HEK293 (cell line): ENCODE data around the gene TRIM6.

Experiments used
- CTCF ChIA-PET: fragments of 350-600 bp; formaldehyde crosslinking; extraction: SDS; loops from one replicate; lab custom pipeline; 2021; ENCODE audit warnings: antibody characterized with exemption; lab: Yijun Ruan, JAX
- POLR2A ChIA-PET: fragments of 300-600 bp; formaldehyde crosslinking; extraction: SDS; loops from one replicate; lab custom pipeline; 2020; ENCODE audit warnings: antibody characterized with exemption, inconsistent platforms; lab: Yijun Ruan, JAX
- H3K27ac ChIP-seq: fragments of 200-500 bp; sonication (Bioruptor generic); 2 replicates; pipeline ENCODE4 v1.5.1; 2014; ENCODE audit warnings: low read depth, low read length, control low read depth, inconsistent platforms; ENCODE audit errors: extremely low read depth
- H3K36me3 ChIP-seq, 2 experiments: fragments of 200-500 bp in 1 of 2; sonication (Bioruptor generic) in 1 of 2; 1 replicate in 1 of 2; 2 replicates in 1 of 2; pipeline ENCODE4 v1.5.1; 2014 to 2017; ENCODE audit warnings: inconsistent platforms in 2 of 2, low read length in 2 of 2; ENCODE audit not compliant: control insufficient read depth in 2 of 2, insufficient read depth in 1 of 2
- H3K4me1 ChIP-seq: fragments of 200-500 bp; sonication (Bioruptor generic); 2 replicates; pipeline ENCODE4 v1.5.1; 2014; ENCODE audit warnings: mild to moderate bottlenecking, low read length, inconsistent platforms; ENCODE audit not compliant: control insufficient read depth, insufficient read depth
- H3K4me3 ChIP-seq: 2 replicates; pipeline ENCODE4 v1.5.1; 2011; ENCODE audit warnings: low read depth, mild to moderate bottlenecking, control low read depth, low read length, moderate library complexity
- H3K9me3 ChIP-seq: fragments of 200-500 bp; sonication (Bioruptor generic); 2 replicates; pipeline ENCODE4 v1.5.1; 2014; ENCODE audit warnings: low read depth, low read length, inconsistent platforms; ENCODE audit not compliant: control insufficient read depth, insufficient read depth
- ATF2 ChIP-seq: fragments of 450-650 bp; formaldehyde crosslinking; IDR thresholded peaks from 2 replicates; pipeline ENCODE4 v1.5.1; 2016; ENCODE audit warnings: missing biosample characterization, missing genetic modification characterization, low read depth
- KLF8 ChIP-seq: fragments of 450-650 bp; formaldehyde crosslinking; IDR thresholded peaks from 2 replicates; pipeline ENCODE4 v1.5.1; 2016; ENCODE audit warnings: missing biosample characterization, missing genetic modification characterization
- OVOL3 ChIP-seq: fragments of 450-650 bp; formaldehyde crosslinking; IDR thresholded peaks from 2 replicates; pipeline ENCODE4 v1.5.1; 2016; ENCODE audit warnings: missing biosample characterization, missing genetic modification characterization
- PBX3 ChIP-seq: sonication (generic); formaldehyde crosslinking; IDR thresholded peaks from 2 replicates; pipeline ENCODE4 v1.8.1; 2022; ENCODE audit warnings: mild to moderate bottlenecking, moderate library complexity, missing genetic modification reagents
- RBAK ChIP-seq: fragments of 450-650 bp; formaldehyde crosslinking; IDR thresholded peaks from 2 replicates; pipeline ENCODE4 v1.5.1; 2016; ENCODE audit warnings: missing biosample characterization, missing genetic modification characterization
- SP3 ChIP-seq: fragments of 450-650 bp; formaldehyde crosslinking; IDR thresholded peaks from 2 replicates; pipeline ENCODE4 v1.5.1; 2016; ENCODE audit warnings: missing biosample characterization, missing genetic modification characterization
- WT1 ChIP-seq: fragments of 450-650 bp; formaldehyde crosslinking; IDR thresholded peaks from 2 replicates; pipeline ENCODE4 v1.5.1; 2016; ENCODE audit warnings: missing biosample characterization, missing genetic modification characterization
- ZBTB11 ChIP-seq: fragments of 450-650 bp; formaldehyde crosslinking; conservative IDR thresholded peaks from 2 replicates; pipeline ENCODE4 v1.5.1; 2016; ENCODE audit warnings: low read depth, missing biosample characterization, missing genetic modification characterization
- ZBTB49 ChIP-seq: fragments of 450-650 bp; formaldehyde crosslinking; IDR thresholded peaks from 2 replicates; pipeline ENCODE4 v1.5.1; 2016; ENCODE audit warnings: missing biosample characterization, missing genetic modification characterization, low read depth
- ZNF132 ChIP-seq: fragments of 450-650 bp; formaldehyde crosslinking; IDR thresholded peaks from 2 replicates; pipeline ENCODE4 v1.5.1; 2017; ENCODE audit warnings: missing biosample characterization, missing genetic modification characterization, borderline replicate concordance
- ZNF146 ChIP-seq: fragments of 450-650 bp; formaldehyde crosslinking; IDR thresholded peaks from 2 replicates; pipeline ENCODE4 v1.5.1; 2016; ENCODE audit warnings: missing biosample characterization, missing genetic modification characterization
- ZNF174 ChIP-seq: fragments of 450-650 bp; formaldehyde crosslinking; IDR thresholded peaks from 2 replicates; pipeline ENCODE4 v1.5.0; 2017; ENCODE audit warnings: missing biosample characterization, mild to moderate bottlenecking, missing genetic modification characterization
- ZNF19 ChIP-seq: fragments of 450-650 bp; formaldehyde crosslinking; IDR thresholded peaks from 2 replicates; pipeline ENCODE4; 2016; ENCODE audit warnings: missing biosample characterization, missing genetic modification characterization, low read depth
- ZNF2 ChIP-seq: fragments of 450-650 bp; formaldehyde crosslinking; IDR thresholded peaks from 2 replicates; pipeline ENCODE4 v1.5.1; 2016; ENCODE audit warnings: missing biosample characterization, missing genetic modification characterization
- ZNF398 ChIP-seq: fragments of 450-650 bp; formaldehyde crosslinking; IDR thresholded peaks from 2 replicates; pipeline ENCODE4 v1.5.1; 2017; ENCODE audit warnings: missing biosample characterization, missing genetic modification characterization
- ZNF426 ChIP-seq: fragments of 450-650 bp; formaldehyde crosslinking; IDR thresholded peaks from 2 replicates; pipeline ENCODE4 v1.5.1; 2017; ENCODE audit warnings: missing biosample characterization, missing genetic modification characterization, mild to moderate bottlenecking, inconsistent platforms, moderate library complexity
- ZNF433 ChIP-seq: fragments of 450-650 bp; formaldehyde crosslinking; IDR thresholded peaks from 2 replicates; pipeline ENCODE4 v1.5.1; 2016; ENCODE audit warnings: missing biosample characterization, missing genetic modification characterization, low read depth
- ZNF488 ChIP-seq: fragments of 450-650 bp; formaldehyde crosslinking; IDR thresholded peaks from 2 replicates; pipeline ENCODE4 v1.5.1; 2016; ENCODE audit warnings: missing biosample characterization, missing genetic modification characterization
- ZNF510 ChIP-seq: fragments of 450-650 bp; formaldehyde crosslinking; IDR thresholded peaks from 2 replicates; pipeline ENCODE4 v1.5.1; 2018; ENCODE audit warnings: mild to moderate bottlenecking, missing genetic modification characterization, missing biosample characterization; ENCODE audit not compliant: insufficient replicate concordance
- ZNF660 ChIP-seq: fragments of 450-650 bp; IDR thresholded peaks from 2 replicates; pipeline ENCODE4 v1.5.1; 2018; ENCODE audit warnings: missing biosample characterization, mild to moderate bottlenecking, missing genetic modification characterization

TRIM6 gene

GRCh38 chr11:5574654-5575053 is 21.8 kb upstream of the TRIM6 start:
- no peaks in the 10 kb centered on the region for H3K36me3 ChIP-seq
- TF ChIP-seq ZNF398 (tag by site-specific recombination), result no peak
- TF ChIP-seq ZNF174 (tag by site-specific recombination), result no peak
- TF ChIP-seq ZNF19 (tag by site-specific recombination), result no peak
- no peak for TF ChIP-seq KLF8 (tag by site-specific recombination)
- no peak for TF ChIP-seq ZNF146 (tag by site-specific recombination)
- ChIA-PET POLR2A (no interaction called here), CTCF (no interaction called here)
- H3K27ac ChIP-seq, result no peak overlapping the region
- no peaks in the 10 kb centered on the region for H3K4me1 ChIP-seq
- no peaks in the 10 kb centered on the region for H3K9me3 ChIP-seq
- no peak overlapping the region for H3K4me3 ChIP-seq

- Histone ChIP-seq H3K4me3 (no peak overlapping the region), H3K4me1 (no peaks in the 10 kb centered on the region), H3K36me3 (no peaks in the 10 kb centered on the region), H3K27ac (no peak overlapping the region), H3K9me3 (no peaks in the 10 kb centered on the region)
- no peak for TF ChIP-seq ZNF660
- no peak for TF ChIP-seq OVOL3 (tag by site-specific recombination)
- no peak for TF ChIP-seq ZNF426 (tag by site-specific recombination)
- TF ChIP-seq RBAK (tag by site-specific recombination), result no peak
- no peak for TF ChIP-seq WT1 (tag by site-specific recombination)
- TF ChIP-seq ZNF488 (tag by site-specific recombination), result no peak
- POLR2A ChIA-PET, result no interaction called here
- CTCF ChIA-PET, result no interaction called here
Measured at GRCh38 chr11:5575152-5575551, 21.3 kb upstream of the TRIM6 start.

- CTCF ChIA-PET, result no interaction called here
- TF ChIP-seq ZNF132 (tag by site-specific recombination) (no peak), ZBTB11 (tag by site-specific recombination) (no peak), ZNF510 (no peak), ZBTB49 (tag by site-specific recombination) (no peak), ZNF433 (tag by site-specific recombination) (no peak), ATF2 (tag by site-specific recombination) (no peak), PBX3 (no peak), ZNF2 (tag by site-specific recombination) (no peak), SP3 (tag by site-specific recombination) (no peak)
Measured at GRCh38 chr11:5577101-5577500, 19.3 kb upstream of the TRIM6 start.

More at GRCh38 chr11:5577101-5577500, 19.3 kb upstream of the TRIM6 start:
- POLR2A ChIA-PET, result no interaction called here
- no peak overlapping the region for H3K4me3 ChIP-seq
- no peaks in the 10 kb centered on the region for H3K4me1 ChIP-seq
- no peaks in the 10 kb centered on the region for H3K9me3 ChIP-seq
- no peak overlapping the region for H3K27ac ChIP-seq
- no peaks in the 10 kb centered on the region for H3K36me3 ChIP-seq
